NCI-H460 (cell line): Measurements from ENCODE around the gene JADE3. TPM values are rescaled to one million over a fixed set of nuclear protein-coding genes. Genes with fewer than 3 reads are reported as not detected.

ENCODE experiments used
- DNase-seq: peaks from one replicate; pipeline ENCODE4 v3.0.0-alpha.2; 2016; ENCODE audit warnings: low read depth; ENCODE audit errors: extremely low read depth
- polyA plus RNA-seq: library from polyadenylated mRNA; depleted of rRNA; stranded (reverse); fragments of >200 nt; gene quantifications from 2 replicates; pipeline ENCODE4 v1.2.3, GENCODE V29; 2014; cell fraction: nucleus; rRNA removed
- total RNA-seq: library from RNA; depleted of rRNA; stranded (reverse); fragments of >200 nt; shearing (Covaris generic); gene quantifications from 2 replicates; pipeline ENCODE4 v1.2.3, GENCODE V29; 2014; rRNA removed

Gene JADE3
- total RNA-seq: 9.6 and 9.8 TPM in 2 replicates
- 4.8 and 9.2 TPM in 2 replicates for polyA plus RNA-seq

- peak; percentile 67 for DNase-seq
These were observed at the start of gene JADE3 for GRCh38 chrX:46912098-46912602. Gene JADE3 (plus strand): TSS chrX:46912421. CDS start chrX:46984895, 72,474 bp downstream.

DNA sequence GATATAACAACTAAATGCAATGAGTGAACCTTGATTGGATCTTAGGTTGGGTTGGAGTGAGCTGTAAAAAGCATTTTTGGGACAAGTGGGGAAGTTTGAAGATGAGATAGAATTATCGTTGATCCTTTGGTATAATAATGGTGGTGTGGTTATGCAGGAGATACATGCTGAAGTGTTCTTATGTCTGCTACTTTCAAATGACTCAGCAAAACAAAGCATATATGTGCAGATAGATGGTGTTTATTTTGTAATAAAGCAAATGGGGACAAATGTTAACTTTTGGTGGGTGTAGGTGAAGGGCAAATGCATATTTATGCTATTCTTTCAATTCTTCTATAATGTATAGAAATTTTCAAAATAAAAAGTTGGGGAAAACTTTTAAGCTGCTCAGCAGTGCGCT lies 49.1 kb upstream of the JADE3 start:
- no peak for DNase-seq

- no peak for DNase-seq
These were observed 47.6 kb upstream of the JADE3 start for GRCh38 chrX:46864606-46865005.

- DNase-seq: no peak
These were observed 46.9 kb upstream of the JADE3 start for GRCh38 chrX:46865281-46865680.

- DNase-seq: no peak
These were observed 45.5 kb upstream of the JADE3 start for GRCh38 chrX:46866726-46867125.

DNA sequence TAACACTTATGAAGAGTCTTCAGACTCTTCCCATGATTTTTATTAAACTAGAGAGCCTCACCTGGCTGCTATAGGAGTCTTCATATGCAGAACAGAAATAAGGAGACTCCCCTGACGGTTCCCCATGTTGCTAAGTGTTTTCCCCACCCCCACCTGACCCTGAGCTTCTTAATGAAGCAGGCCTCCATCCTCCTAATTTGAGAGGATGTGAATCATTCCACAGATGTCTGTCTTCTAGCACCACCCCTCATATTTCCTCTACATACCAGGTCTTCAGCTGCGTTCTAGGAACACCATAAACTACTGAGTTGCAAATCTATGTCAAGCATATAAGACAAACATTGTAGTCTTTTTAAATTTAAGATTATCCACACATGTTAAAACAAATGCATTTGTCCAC lies 38.5 kb upstream of the JADE3 start:
- DNase-seq: no peak

DNA sequence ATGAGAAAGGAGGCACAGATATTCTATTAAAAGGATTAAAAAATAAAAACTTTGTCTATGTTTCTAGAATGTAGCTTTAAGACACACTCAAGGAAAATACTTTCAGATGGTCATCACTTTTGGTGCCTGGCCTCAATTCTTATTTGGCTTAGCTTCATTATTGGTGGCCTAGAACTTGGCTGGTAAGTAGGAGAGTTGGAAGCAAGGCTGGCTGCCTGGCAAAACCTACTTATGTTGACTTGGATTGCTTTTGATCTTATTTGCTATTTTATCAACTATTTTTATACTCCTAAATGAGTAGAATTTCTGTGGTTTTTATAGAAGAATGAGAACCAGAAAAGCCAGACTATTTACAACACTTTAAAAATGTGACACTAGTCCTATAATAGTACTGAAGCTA lies 35.3 kb upstream of the JADE3 start:
- DNase-seq: no peak

GRCh38 chrX:46882266-46882665 lies 30.0 kb upstream of the JADE3 start:
- no peak for DNase-seq

- no peak for DNase-seq
These were observed 27.4 kb upstream of the JADE3 start for GRCh38 chrX:46884799-46885198.

DNA sequence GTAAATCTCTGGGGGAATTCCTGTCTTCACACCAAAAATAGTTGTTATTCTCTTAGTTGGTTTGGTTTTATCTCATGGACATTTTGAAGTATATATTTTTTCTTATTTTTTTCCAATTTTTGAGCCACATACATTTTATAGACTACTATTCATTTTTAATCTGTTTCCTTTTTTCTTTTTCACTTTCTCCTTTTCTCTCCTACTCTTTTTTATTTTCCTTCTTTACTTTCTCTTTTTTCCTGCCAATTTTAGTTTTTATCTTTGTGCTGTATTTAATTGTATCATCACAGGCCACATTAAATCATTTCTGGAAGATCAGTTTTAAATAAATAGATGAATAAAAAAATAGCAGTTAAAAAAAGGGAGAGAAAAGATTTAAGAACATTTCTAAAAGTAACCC lies 14.0 kb upstream of the JADE3 start:
- no peak for DNase-seq

- peak; percentile 77 for DNase-seq
These were observed 8.6 kb upstream of the JADE3 start for GRCh38 chrX:46903458-46904242.

GRCh38 chrX:46904626-46905025 lies 7.6 kb upstream of the JADE3 start:
- DNase-seq: no peak

- DNase-seq: no peak
These were observed 1.8 kb upstream of the JADE3 start for GRCh38 chrX:46910415-46910814.

DNA sequence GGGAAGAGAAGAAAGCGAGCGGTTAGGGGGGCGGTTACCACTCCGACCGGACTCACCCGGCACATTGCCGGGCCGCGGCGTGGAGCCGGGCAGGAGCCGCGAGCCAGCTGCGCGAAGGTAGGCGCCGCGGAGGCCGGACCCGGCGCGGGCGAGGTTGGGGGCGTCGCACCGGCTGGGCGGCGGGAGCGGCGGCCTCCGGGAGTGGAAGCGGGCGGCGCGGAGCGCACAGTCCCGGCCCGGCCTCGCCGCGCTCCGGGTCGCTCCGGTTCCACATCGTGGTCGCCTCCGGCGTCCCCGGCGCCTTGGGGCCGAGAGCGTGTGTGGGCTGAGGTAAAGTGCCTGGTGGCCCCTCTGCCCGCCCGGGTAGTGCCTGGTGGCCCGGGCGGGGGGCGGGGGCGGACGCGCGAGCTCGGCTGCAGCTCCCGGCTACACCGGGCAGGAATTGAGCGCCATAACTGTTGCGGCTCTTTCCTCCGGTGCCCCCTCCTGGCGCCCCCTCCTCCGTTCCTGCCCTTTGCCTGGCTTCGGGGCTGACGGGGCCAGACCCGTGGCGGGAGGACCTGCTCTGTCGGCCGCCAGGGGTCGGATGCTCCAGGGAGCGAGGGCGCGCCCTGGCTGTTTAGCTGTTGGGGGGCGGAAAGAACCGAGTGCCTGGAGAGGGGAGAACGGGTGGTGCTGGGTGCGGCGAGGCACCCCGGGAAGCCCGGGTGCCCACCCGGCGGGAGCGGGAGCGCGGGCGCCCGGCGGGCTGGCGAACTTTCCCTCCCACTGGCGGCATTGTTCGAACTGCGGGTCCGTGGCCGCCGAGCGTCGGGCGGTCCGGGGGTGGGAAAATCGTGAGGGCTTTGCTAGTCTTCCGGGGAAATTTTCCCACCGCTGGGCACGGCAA lies 626 bp downstream of the JADE3 start:
- peak; percentile 22 for DNase-seq

DNA sequence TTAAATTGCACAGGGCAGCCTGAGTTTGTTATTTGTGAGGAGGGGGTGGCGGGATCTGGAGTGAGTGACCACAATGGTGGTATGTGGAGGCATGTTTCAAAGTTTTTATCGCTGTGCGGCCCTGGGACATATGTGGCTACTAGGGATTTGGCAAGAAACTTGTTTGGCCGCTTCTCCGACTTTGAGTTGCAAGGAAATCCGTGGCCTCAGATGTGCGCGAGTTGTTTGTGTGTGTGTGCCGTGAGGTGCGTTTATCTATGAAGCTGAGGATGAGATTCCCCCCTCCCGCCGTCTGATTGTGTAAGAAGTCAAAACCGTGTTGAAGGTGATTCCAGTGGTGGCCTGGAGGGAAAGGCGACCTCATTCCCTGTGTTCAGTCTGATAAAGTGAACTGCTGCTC lies 1.4 kb downstream of the JADE3 start:
- no peak for DNase-seq

- no peak for DNase-seq
These were observed 4.1 kb downstream of the JADE3 start for GRCh38 chrX:46916273-46916672.

- no peak for DNase-seq
These were observed 5.4 kb downstream of the JADE3 start for GRCh38 chrX:46917622-46918021.

GRCh38 chrX:46918434-46918833 lies 6.2 kb downstream of the JADE3 start:
- no peak for DNase-seq

- DNase-seq: no peak
These were observed 8.0 kb downstream of the JADE3 start for GRCh38 chrX:46920235-46920634.

DNA sequence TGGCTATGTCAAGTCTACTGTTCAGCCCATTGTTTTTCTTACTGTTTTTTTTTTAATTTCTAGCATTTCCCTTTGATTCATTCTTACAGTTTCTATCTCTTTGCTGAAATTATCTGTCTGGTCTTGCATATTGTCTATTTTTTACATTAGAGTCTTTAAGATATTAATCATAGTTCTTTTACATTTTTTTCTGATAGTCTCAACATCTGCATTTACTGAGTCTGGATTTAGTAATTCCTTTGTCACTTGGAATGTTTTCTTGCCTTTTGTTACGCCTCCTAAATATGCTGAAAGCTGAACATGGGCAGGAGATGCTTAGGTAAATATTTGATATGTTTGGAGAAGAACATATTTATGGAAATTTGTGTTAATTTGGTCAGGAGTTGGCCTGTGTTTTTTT lies 10.4 kb downstream of the JADE3 start:
- no peak for DNase-seq

DNA sequence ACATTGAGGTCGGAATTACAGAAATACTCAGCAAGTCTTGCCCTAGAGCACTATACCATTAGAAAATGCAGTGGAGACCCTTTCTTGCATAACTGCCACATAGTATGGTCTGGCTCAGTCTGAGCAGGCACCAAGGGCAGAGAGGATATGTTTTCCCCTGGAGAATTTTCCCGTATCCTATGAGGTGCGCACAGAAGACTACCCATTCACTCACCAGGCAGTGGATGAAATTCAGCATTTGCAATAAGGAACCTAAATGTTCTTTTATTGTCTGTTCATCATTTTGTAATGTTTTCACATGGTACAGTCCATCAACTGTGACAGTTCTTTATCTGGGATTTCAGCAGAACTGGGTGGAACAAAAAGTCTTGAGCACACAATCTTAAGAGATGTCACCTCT lies 15.5 kb downstream of the JADE3 start:
- DNase-seq: no peak
